Muscle of leg (tissue), 11 donors: Measurements from ENCODE around the gene MDFI. TPM values are rescaled to one million over a fixed set of nuclear protein-coding genes. Genes with fewer than 3 reads are reported as not detected.

ENCODE experiments used
- DNase-seq: peaks from one replicate; pipeline ENCODE4 v3.0.0; 2013
- H3K27ac ChIP-seq: one replicate; pipeline ENCODE4 v1.5.1; 2013; ENCODE audit warnings: mild to moderate bottlenecking, low read length, control low read depth
- H3K27me3 ChIP-seq: one replicate; pipeline ENCODE4 v1.6.1; 2013; ENCODE audit warnings: low read length; ENCODE audit not compliant: control insufficient read depth, insufficient read depth
- H3K36me3 ChIP-seq: one replicate; pipeline ENCODE4 v1.6.1; 2013; ENCODE audit warnings: low read length; ENCODE audit not compliant: control insufficient read depth, insufficient read depth
- H3K4me1 ChIP-seq: one replicate; pipeline ENCODE4 v1.6.1; 2013; ENCODE audit warnings: low read length; ENCODE audit not compliant: control insufficient read depth, insufficient read depth
- H3K4me3 ChIP-seq: one replicate; pipeline ENCODE4 v1.5.1; 2013; ENCODE audit warnings: low read length, control low read depth
- H3K9me3 ChIP-seq: replicated peaks from 2 replicates; pipeline ENCODE4 v1.6.1; 2013; ENCODE audit warnings: low read depth, low read length; ENCODE audit not compliant: control insufficient read depth
- WGBS: methylation state at CpG from one replicate; pipeline ENCODE4 v1.1.5; 2013; ENCODE audit warnings: missing lambda C conversion rate; ENCODE audit not compliant: insufficient coverage; 5-methylcytosine and 5-hydroxymethylcytosine counted together
- polyA plus RNA-seq, 8 donors: library from polyadenylated mRNA; unstranded; fragments of 120-200 nt; gene quantifications; one replicate each; pipeline versions ENCODE4 v1.2.1 to v1.2.3, GENCODE V29; 2013; ENCODE audit warnings: inconsistent platforms in 1 of 8, low replicate concordance in 1 of 8; ENCODE audit not compliant: insufficient read length in 8 of 8, insufficient read depth in 1 of 8
- total RNA-seq: library from RNA; stranded (reverse); fragments of 120-200 nt; gene quantifications from one replicate; pipeline ENCODE4 v1.2.4, GENCODE V29; 2013

MDFI gene
- total and polyA plus RNA-seq, 9 donors, result 47.7 to 86.3 (median 77.4) TPM

DNA sequence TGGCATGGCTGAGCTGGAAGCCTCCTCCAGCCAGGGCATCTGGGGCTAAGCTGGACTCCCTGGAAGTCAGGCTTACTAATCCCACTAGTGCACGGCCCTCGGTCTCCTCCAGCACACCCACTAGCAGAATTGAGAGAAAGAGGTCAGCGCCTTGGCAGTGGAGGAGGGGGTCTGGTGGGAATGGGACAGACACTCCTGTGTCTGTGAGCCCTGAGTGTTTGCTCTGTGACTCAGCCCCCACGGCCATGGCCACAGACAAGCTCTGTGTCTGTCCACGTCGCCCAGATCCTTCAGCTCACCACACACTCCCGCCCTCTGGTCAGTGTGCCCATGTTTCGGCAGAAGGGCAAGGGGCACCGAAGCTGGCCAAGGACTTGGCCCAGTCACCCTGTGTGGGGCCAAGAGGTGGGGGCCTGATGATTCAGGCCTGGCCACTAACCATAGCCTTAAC lies 8.8 kb downstream of the MDFI start:
- Histone ChIP-seq H3K27ac (no peak overlapping the region), H3K4me1 (peaks cover 77% of the 10 kb centered on the region), H3K36me3 (peaks cover 64% of the 10 kb centered on the region), H3K27me3 (no peaks in the 10 kb centered on the region), H3K9me3 (no peaks in the 10 kb centered on the region), H3K4me3 (no peak overlapping the region)
- 59% methylated on average over 6 of the region's 9 CpGs for WGBS
- DNase-seq, result no peak

DNA sequence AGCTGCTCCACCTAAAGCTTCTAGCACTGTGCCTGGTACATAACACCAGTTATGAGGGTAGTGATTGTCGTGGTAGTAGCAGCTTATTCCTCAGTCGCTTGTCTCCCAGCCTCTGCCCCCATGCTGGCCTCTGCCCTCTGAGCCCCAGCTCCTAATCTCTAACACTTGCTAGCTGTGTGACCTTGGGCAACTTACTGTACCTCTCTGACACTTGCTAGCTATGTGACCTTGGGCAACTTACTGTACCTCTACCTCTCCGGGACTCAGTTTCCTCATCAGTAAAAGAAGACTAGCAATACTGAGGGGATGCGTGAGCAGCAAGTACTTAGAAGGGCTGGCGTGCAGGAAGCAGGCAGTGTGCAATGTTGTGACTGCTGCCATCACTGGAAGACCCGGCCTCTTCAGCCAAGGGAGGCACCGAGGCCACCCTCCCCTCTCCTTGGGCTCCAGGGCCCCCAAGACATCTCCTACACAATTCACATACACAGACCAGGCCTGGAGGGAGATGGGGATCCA lies 9.9 kb downstream of the MDFI start:
- Histone ChIP-seq H3K27me3 (no peaks in the 10 kb centered on the region), H3K4me1 (peaks cover 67% of the 10 kb centered on the region), H3K9me3 (no peaks in the 10 kb centered on the region), H3K36me3 (peaks cover 70% of the 10 kb centered on the region), H3K27ac (peak overlapping the region; percentile 65), H3K4me3 (no peak overlapping the region)
- no CpG with 5 or more reads among the region's 7 CpGs for WGBS
- no peak for DNase-seq

DNA sequence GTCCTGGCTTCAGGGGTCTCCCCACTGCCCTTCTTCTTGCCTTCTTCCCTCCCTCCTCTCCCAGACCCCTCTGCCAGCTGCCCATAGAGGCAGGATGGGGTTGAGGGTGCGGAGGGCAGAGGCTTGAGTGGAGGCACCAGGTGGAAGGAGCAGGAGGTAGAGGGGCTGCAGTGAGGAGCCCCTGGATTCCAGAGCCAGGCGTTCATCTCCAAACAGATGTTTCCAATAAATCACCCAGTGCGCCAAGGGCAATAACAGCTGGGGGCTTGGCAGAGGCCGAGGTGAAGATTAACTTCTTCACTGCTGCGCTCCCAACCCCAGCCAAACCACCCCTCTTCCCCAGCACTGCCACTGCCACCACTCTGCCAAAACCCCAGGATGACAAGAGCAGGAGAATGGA lies 10.7 kb downstream of the MDFI start:
- Histone ChIP-seq H3K9me3 (no peaks in the 10 kb centered on the region), H3K4me3 (no peak overlapping the region), H3K36me3 (peaks cover 77% of the 10 kb centered on the region), H3K27ac (peak overlapping the region; percentile 65), H3K4me1 (peaks cover 60% of the 10 kb centered on the region), H3K27me3 (no peaks in the 10 kb centered on the region)
- 0% methylated on average over 2 of the region's 5 CpGs for WGBS
- DNase-seq, result peak; percentile 83

DNA sequence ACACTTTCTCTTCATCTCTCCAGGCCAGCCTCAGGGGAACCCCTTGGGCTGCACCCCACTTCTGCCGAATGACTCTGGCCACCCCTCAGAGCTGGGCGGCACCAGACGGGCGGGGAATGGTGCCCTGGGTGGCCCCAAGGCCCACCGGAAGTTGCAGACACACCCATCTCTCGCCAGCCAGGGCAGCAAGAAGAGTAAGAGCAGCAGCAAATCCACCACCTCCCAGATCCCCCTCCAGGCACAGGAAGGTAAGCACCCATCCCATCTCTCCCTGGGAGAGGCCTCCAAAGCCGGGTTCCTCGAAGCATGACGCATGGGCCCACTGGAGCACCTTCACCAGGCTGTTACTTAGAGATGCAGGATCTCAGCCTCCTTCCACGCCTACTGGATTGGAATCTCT lies 11.3 kb downstream of the MDFI start:
- H3K4me1 ChIP-seq, result peaks cover 57% of the 10 kb centered on the region
- no peak overlapping the region for H3K27ac ChIP-seq
- H3K27me3 ChIP-seq, result no peaks in the 10 kb centered on the region
- H3K4me3 ChIP-seq, result no peak overlapping the region
- H3K36me3 ChIP-seq, result peaks cover 79% of the 10 kb centered on the region
- no peaks in the 10 kb centered on the region for H3K9me3 ChIP-seq
- 68% methylated on average over 7 of the region's 10 CpGs for WGBS
- no peak for DNase-seq

DNA sequence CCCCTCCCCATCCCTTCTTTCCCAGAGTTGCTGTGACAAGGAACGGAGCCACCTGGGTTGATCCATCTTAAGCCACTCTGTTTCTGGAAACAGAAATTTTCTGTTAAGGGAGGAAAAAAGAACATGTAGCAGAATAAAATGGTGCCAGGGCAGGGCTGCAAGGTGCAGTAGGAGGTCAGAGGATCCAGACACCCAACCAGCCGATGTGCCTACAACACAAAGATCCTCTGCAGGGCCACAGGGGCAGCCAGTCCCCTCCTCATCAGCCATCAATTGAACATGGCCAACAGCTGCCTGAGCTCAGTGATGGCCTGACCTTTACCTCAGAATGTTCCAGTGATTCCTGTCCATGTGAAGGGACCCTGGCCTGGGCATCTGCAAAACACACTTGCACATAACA lies 11.9 kb downstream of the MDFI start:
- peaks cover 77% of the 10 kb centered on the region for H3K36me3 ChIP-seq
- H3K27me3 ChIP-seq, result no peaks in the 10 kb centered on the region
- DNase-seq, result no peak
- 86% methylated on average over 1 of the region's 2 CpGs for WGBS
- no peak overlapping the region for H3K4me3 ChIP-seq
- H3K9me3 ChIP-seq, result no peaks in the 10 kb centered on the region
- peaks cover 57% of the 10 kb centered on the region for H3K4me1 ChIP-seq
- no peak overlapping the region for H3K27ac ChIP-seq

DNA sequence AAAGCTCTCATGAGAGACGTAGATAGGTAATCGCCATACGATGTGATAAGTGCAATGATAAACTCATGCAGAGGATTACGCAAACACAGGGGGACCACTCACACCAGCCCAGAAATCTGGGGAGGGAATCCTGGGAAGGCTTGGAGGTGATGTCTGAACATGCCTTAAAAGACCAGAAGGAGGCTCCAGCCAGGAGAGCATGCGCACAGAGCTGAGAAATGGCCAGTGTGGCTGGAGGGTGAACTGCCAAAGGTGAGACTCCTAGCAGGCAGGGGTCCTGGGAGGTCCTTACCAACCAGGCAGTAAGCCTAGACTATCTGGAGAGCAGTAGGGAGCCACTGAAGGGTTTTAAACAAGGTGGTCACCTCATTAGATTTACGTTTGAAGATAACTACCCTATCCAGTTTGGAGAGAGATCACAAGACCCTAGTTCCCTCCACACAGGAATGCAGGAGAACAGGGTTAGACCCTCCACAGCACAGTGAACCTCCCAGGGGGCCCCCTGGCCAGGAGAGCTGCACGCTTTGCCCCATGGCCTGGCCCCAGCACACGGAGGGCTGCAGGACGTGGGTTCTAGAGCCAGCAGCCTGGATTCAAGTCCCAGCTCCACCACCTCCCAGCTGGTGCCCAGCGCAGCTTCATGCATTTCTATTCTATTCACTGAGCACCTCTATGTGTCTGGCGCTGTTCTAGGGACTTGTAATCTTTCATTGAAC lies 13.1 kb downstream of the MDFI start:
- H3K4me1 ChIP-seq, result peaks cover 57% of the 10 kb centered on the region
- no peak for DNase-seq
- no peaks in the 10 kb centered on the region for H3K27me3 ChIP-seq
- no peak overlapping the region for H3K4me3 ChIP-seq
- 57% methylated on average over 10 of the region's 11 CpGs for WGBS
- H3K9me3 ChIP-seq, result no peaks in the 10 kb centered on the region
- peaks cover 65% of the 10 kb centered on the region for H3K36me3 ChIP-seq
- H3K27ac ChIP-seq, result no peak overlapping the region

DNA sequence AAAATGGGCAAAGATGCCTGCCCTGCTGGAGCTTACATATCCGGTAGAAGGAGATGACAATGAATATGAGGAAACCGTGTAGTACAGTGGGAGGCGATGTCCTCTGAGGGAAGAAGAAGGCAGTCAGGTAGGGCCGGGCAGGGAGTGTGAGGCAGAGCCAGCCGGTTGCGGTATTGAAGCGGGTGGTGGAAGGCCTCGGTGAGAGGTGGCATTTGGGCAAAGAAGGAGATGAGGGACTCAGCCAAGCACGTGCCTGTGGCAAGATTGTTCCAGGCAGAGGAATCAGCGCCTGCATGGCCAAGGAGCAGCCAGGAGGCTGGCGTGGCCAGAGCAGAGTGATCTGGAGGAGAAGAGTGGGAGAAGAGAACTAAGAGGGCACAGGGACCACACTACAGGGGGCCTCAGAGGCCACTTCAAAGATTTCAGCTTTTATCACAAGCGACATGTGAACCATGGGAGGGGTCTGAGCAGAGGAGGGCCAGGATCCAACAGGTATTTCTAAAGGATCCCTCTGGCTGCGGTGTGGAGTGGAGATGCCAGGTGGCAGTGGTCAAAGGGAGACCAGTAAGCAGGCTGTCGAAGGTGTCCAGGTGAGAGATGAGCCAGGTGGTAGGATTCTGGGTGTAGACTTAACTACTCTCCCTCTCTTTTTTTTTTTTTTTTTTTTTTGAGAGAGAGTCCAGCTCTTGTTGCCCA lies 13.8 kb downstream of the MDFI start:
- no peak for DNase-seq
- Histone ChIP-seq H3K27me3 (no peaks in the 10 kb centered on the region), H3K27ac (no peak overlapping the region), H3K4me3 (no peak overlapping the region), H3K9me3 (no peaks in the 10 kb centered on the region), H3K4me1 (peaks cover 57% of the 10 kb centered on the region), H3K36me3 (peaks cover 59% of the 10 kb centered on the region)
- 76% methylated on average over 11 of the region's 14 CpGs for WGBS

DNA sequence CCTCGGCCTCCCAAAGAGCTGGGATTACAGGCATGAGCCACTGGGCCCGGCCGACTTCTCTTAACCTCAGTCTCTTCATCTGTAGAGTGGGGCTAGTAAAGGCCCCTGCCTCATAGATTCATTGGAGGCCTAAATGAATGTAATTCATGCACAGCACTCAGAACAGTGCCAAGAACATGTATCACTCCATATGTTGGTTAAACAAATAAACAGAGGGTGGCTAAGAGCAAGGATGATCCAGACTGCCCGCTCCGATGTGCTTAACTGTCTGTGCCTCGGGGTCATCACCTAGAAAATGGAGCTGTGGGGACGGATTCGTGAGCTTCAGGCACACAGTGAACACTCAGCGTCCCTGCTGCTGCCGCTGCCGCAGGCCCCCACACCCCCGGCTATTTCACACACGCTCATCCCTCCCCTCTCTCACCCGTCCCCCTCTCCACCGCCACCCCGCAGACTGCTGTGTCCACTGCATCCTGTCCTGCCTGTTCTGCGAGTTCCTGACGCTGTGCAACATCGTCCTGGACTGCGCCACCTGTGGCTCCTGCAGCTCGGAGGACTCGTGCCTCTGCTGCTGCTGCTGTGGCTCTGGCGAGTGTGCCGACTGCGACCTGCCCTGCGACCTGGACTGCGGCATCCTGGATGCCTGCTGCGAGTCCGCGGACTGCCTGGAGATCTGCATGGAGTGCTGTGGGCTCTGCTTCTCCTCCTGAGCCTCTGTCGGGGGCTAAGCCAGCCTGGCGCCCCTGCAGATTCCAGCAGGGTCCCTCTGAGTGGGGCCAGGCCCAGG lies 14.8 kb downstream of the MDFI start:
- no peak for DNase-seq
- Histone ChIP-seq H3K9me3 (no peaks in the 10 kb centered on the region), H3K36me3 (peaks cover 50% of the 10 kb centered on the region), H3K27me3 (no peaks in the 10 kb centered on the region), H3K4me1 (peaks cover 48% of the 10 kb centered on the region), H3K4me3 (no peak overlapping the region), H3K27ac (no peak overlapping the region)
- 49% methylated on average over 28 of the region's 32 CpGs for WGBS

DNA sequence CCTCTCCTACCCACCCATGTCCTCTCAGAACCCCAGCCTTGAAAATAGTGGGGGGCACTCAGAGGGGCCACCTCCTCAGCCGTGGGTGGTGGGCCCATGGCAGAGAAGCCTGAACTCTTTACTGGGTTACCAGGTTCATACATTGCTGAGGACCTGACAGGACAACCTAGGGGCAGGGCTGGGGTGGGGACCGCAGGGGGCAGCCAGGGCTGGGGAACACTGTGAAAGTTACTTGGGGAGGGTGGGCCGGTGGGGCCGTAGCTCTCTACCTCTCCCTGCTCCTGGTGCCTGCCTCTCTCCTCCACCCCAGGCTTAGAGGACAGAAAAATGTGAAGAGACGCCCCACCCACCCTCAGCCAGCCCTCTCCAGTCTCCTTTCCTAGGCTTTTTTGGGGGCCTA lies 15.4 kb downstream of the MDFI start:
- DNase-seq, result no peak
- Histone ChIP-seq H3K27ac (no peak overlapping the region), H3K4me1 (peaks cover 42% of the 10 kb centered on the region), H3K4me3 (no peak overlapping the region), H3K36me3 (peaks cover 44% of the 10 kb centered on the region), H3K27me3 (no peaks in the 10 kb centered on the region), H3K9me3 (no peaks in the 10 kb centered on the region)
- 40% methylated on average over 1 of the region's 5 CpGs for WGBS

DNA sequence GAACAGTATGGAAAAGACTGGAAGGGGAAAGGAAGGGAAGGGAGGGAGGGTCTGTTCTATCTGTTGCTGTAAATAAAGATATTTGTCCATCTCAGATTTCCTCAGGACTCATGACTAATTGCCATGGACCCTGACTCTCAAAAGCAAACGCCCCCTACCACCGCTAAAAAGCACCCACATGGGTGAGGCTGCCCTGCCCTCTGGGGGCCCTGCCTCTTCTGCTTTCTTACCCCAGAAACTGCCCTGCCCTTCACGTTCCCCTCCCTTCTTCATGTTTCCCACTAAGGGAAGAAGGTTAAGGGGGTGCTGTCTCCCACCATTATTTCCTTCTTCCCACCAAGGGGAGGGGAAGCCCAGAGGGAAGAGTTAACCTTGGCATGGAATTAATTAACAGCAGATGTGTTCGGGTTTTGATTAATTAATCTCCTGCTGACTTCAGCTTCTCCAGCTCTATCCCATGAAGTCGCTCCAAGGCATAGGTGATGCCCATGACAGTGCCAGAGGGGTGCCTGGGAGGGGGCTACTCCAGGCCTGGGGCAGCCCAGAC lies 16.0 kb downstream of the MDFI start:
- Histone ChIP-seq H3K36me3 (peaks cover 44% of the 10 kb centered on the region), H3K27ac (no peak overlapping the region), H3K4me3 (no peak overlapping the region), H3K4me1 (peaks cover 37% of the 10 kb centered on the region), H3K9me3 (no peaks in the 10 kb centered on the region), H3K27me3 (no peaks in the 10 kb centered on the region)
- WGBS, result no CpG with 5 or more reads among the region's 5 CpGs
- no peak for DNase-seq
